ENCODE results near the gene PTPRD. TPM values are rescaled to one million over a fixed set of nuclear protein-coding genes. Genes with fewer than 3 reads are reported as not detected.

Gene PTPRD
- polyA plus RNA-seq, 1 experiment = 0.39 TPM

GRCh38 chr9:8543219-8543618 is 2069.6 kb downstream of the PTPRD start:
- ChIA-PET CTCF (no interaction called here), POLR2A (no interaction called here)
- H3K4me3 ChIP-seq (ENCODE audit: low read depth, low read length) = no peak overlapping the region
- no peak for DNase-seq (ENCODE audit: low read depth)
- no peak for TF ChIP-seq CTCF (IDR thresholded peaks at IDR 0.05; ENCODE audit: insufficient read depth, low read depth, low read length)
- no peaks in the 10 kb centered on the region for H3K36me3 ChIP-seq (ENCODE audit: control insufficient read depth, insufficient read depth, low read length)
- H3K27me3 ChIP-seq (ENCODE audit: control insufficient read depth, insufficient read depth, low read length) = no peaks in the 10 kb centered on the region

GRCh38 chr9:8542537-8542936 is 2070.3 kb downstream of the PTPRD start:
- no peak for DNase-seq (ENCODE audit: low read depth)
- CTCF ChIA-PET = no interaction called here

GRCh38 chr9:8539681-8540197 is 2073.1 kb downstream of the PTPRD start:
- DNase-seq (ENCODE audit: low read depth) = no peak
- no peak overlapping the region for H3K4me3 ChIP-seq (ENCODE audit: low read depth, low read length)
- POLR2A ChIA-PET = no interaction called here
- CTCF ChIA-PET = no interaction called here
- no peaks in the 10 kb centered on the region for H3K36me3 ChIP-seq (ENCODE audit: control insufficient read depth, insufficient read depth, low read length)
- no peak for TF ChIP-seq CTCF (IDR thresholded peaks at IDR 0.05; ENCODE audit: insufficient read depth, low read depth, low read length)
- H3K27me3 ChIP-seq (ENCODE audit: control insufficient read depth, insufficient read depth, low read length) = no peaks in the 10 kb centered on the region

More at GRCh38 chr9:8542537-8542936, 2070.3 kb downstream of the PTPRD start:
- POLR2A ChIA-PET = no interaction called here
- TF ChIP-seq CTCF (IDR thresholded peaks at IDR 0.05; ENCODE audit: insufficient read depth, low read depth, low read length) = no peak
- H3K4me3 ChIP-seq (ENCODE audit: low read depth, low read length) = no peak overlapping the region
- H3K27me3 ChIP-seq (ENCODE audit: control insufficient read depth, insufficient read depth, low read length) = no peaks in the 10 kb centered on the region
- H3K36me3 ChIP-seq (ENCODE audit: control insufficient read depth, insufficient read depth, low read length) = no peaks in the 10 kb centered on the region

GRCh38 chr9:8536845-8537244 is 2076.0 kb downstream of the PTPRD start:
- Histone ChIP-seq H3K36me3 (ENCODE audit: control insufficient read depth, insufficient read depth, low read length) (no peaks in the 10 kb centered on the region), H3K27me3 (ENCODE audit: control insufficient read depth, insufficient read depth, low read length) (no peaks in the 10 kb centered on the region), H3K4me3 (ENCODE audit: low read depth, low read length) (no peak overlapping the region)
- no peak for DNase-seq (ENCODE audit: low read depth)
- TF ChIP-seq CTCF (IDR thresholded peaks at IDR 0.05; ENCODE audit: insufficient read depth, low read depth, low read length) = no peak
- CTCF ChIA-PET = no interaction called here
- POLR2A ChIA-PET = no interaction called here

GRCh38 chr9:8534828-8535227 is 2078.0 kb downstream of the PTPRD start:
- TF ChIP-seq CTCF (IDR thresholded peaks at IDR 0.05; ENCODE audit: insufficient read depth, low read depth, low read length) = no peak
- POLR2A ChIA-PET = no interaction called here
- Histone ChIP-seq H3K4me3 (ENCODE audit: low read depth, low read length) (no peak overlapping the region), H3K36me3 (ENCODE audit: control insufficient read depth, insufficient read depth, low read length) (no peaks in the 10 kb centered on the region), H3K27me3 (ENCODE audit: control insufficient read depth, insufficient read depth, low read length) (no peaks in the 10 kb centered on the region)
- CTCF ChIA-PET = no interaction called here
- no peak for DNase-seq (ENCODE audit: low read depth)
